PC-9 (cell line): ENCODE results near the gene LHFPL2.

Experiments
- CTCF ChIP-seq: fragments of 200-600 bp; sonication (generic); conservative IDR thresholded peaks from 2 replicates; pipeline ENCODE4 v1.6.1; 2017; ENCODE audit warnings: mixed run types, antibody characterized with exemption, mild to moderate bottlenecking, moderate library complexity
- EZH2 ChIP-seq: fragments of 200-600 bp; sonication (generic); IDR thresholded peaks from 2 replicates; pipeline ENCODE4 v1.8.0; 2017; ENCODE audit warnings: antibody characterized with exemption, low read depth

DNA sequence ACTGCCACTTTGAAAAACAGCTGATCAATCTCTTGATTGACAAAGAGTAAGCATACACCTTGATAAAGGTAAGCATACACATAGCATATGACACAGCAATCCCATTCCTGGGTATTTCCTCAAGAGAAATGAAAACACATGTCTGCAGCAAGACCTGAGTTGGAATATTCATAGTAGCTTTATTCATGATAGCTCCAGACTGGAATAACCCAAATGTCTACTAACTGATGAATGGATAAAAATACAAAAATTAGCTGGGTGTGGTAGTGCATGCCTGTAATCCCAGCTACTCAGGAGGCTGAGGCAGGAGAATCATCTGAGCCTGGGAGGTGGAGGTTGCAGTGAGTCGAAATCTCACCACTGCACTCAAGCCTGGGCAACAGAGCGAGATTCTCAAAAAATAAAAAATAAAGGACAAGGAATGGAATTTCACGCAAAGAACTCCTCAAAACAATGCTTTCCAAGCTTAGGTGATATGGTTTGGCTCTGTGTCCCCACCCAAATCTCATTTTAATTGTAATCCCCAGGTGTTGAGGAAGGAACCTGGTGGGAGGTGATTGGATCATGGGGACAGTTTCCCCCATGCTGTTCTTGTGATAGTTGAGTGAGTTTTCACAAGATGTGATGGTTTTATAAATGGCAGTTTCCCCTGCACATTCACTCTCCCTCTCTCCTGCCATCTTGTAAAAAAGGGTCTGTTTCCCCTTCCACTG, 41.1 kb upstream of the LHFPL2 start:
- no peak for TF ChIP-seq CTCF
- TF ChIP-seq EZH2: no peak
